ENCODE results near the gene COX7A1. TPM values are rescaled to one million over a fixed set of nuclear protein-coding genes. Genes with fewer than 3 reads are reported as not detected.
A peak's percentile ranks its signal among the peaks of the same experiment; 100 is the strongest.
"Not testable (repeated sequence)": the region's sequence is repeated elsewhere in the genome, so short reads cannot be mapped to it uniquely, and the experiment has no call there.

COX7A1 gene
- total RNA-seq, 1 experiment from 2014 or later: not detected

GRCh38 chr19:36152019-36152351 lies 262 bp downstream of the COX7A1 start:
- peak overlapping the region; percentile 33; the same call in 1 of the 2 replicates for H3K4me3 ChIP-seq (ENCODE audit: insufficient read depth, low read depth, low read length)
- H3K27me3 ChIP-seq (ENCODE audit: control insufficient read depth, insufficient read depth, low read length): no peaks in the 10 kb centered on the region
- peak; percentile 56 for DNase-seq
- peaks cover 7% of the 10 kb centered on the region for H3K36me3 ChIP-seq (replicated peaks; ENCODE audit: control insufficient read depth, insufficient read depth, low read length)

DNA sequence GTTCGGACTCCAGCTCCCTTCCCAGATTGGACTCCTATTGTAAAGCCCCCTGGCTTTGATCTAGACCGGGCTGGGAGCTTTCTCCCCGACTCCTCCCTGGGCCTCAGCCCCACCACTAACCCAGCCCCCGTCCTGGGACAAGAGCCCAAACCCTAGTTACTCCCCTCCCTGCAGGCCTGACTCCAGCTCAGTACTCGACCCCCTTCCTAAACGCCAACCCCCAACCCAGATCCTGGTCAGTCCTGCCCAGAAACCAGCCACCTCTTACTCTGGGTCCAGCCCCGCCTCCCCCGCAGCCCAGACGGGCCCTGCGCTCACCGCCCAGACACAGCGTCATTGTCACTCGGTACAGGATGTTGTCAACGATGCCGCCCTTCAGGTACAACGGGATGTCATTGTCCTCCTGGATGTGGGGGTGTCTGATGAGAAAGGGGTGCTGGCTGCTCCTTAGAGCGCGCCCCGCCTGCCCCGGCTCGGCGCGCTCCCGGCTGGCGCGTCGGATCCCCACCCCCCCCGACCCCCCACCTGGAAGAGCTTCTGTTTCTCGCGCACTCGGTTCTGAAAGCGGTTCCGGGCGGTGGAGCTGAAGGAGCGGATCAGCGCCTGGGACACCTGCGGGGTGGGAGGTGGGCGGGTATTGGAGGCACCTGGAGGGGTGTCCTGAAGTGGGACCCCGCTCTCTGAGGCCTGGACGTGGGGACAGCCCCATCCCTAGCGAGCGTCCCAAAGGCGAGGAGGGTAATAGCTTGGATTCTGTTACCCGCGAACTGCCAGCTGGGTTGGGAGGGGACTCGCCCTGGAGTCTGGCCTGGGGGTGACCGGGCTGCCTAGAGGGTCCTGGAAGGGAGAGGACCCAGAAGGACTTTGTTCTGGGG lies 866 bp downstream of the COX7A1 start:
- Histone ChIP-seq H3K36me3 (replicated peaks; ENCODE audit: control insufficient read depth, insufficient read depth, low read length) (peaks cover 10% of the 10 kb centered on the region), H3K27me3 (ENCODE audit: control insufficient read depth, insufficient read depth, low read length) (no peaks in the 10 kb centered on the region), H3K4me3 (ENCODE audit: insufficient read depth, low read depth, low read length) (peak overlapping the region; percentile 33; the same call in 1 of the 2 replicates)
- DNase-seq: peak; percentile 62

GRCh38 chr19:36150586-36150985 lies 1.7 kb downstream of the COX7A1 start:
- peak; percentile 36 for DNase-seq
- H3K36me3 ChIP-seq (replicated peaks; ENCODE audit: control insufficient read depth, insufficient read depth, low read length): peaks cover 17% of the 10 kb centered on the region
- H3K27me3 ChIP-seq (ENCODE audit: control insufficient read depth, insufficient read depth, low read length): no peaks in the 10 kb centered on the region
- H3K4me3 ChIP-seq (ENCODE audit: insufficient read depth, low read depth, low read length): no peak overlapping the region

DNA sequence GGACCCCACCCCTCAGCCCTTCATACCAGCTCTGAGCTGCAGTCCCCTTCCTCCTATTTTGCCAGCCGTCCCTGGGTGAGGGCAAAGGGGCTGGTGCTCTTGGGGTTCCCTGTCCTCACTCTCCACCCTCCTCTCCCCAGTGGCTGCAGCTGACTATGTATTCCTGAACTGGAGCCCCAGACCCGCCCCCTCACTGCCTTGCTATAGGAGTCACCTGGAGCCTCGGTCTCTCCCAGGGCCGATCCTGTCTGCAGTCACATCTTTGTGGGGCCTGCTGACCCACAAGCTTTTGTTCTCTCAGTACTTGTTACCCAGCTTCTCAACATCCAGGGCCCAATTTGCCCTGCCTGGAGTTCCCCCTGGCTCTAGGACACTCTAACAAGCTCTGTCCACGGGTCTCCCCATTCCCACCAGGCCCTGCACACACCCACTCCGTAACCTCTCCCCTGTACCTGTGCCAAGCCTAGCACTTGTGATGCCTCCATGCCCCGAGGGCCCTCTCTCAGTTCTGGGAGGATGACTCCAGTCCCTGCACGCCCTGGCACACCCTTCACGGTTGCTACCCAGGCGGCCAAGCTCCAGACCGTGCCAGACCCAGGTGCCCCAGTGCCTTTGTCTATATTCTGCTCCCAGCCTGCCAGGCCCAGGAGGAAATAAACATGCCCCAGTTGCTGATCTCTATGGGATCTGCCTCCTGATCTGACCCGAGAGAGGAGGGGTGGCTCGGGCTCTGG lies 2.4 kb downstream of the COX7A1 start:
- Histone ChIP-seq H3K36me3 (replicated peaks; ENCODE audit: control insufficient read depth, insufficient read depth, low read length) (peaks cover 20% of the 10 kb centered on the region), H3K4me3 (ENCODE audit: insufficient read depth, low read depth, low read length) (no peak overlapping the region), H3K27me3 (ENCODE audit: control insufficient read depth, insufficient read depth, low read length) (no peaks in the 10 kb centered on the region)
- no peak for DNase-seq

- H3K4me3 ChIP-seq (ENCODE audit: insufficient read depth, low read depth, low read length): no peak overlapping the region
- no peak for DNase-seq
- H3K27me3 ChIP-seq (ENCODE audit: control insufficient read depth, insufficient read depth, low read length): no peaks in the 10 kb centered on the region
- H3K36me3 ChIP-seq (replicated peaks; ENCODE audit: control insufficient read depth, insufficient read depth, low read length): peaks cover 33% of the 10 kb centered on the region
These were observed 7.6 kb downstream of the COX7A1 start for GRCh38 chr19:36144624-36145023.

DNA sequence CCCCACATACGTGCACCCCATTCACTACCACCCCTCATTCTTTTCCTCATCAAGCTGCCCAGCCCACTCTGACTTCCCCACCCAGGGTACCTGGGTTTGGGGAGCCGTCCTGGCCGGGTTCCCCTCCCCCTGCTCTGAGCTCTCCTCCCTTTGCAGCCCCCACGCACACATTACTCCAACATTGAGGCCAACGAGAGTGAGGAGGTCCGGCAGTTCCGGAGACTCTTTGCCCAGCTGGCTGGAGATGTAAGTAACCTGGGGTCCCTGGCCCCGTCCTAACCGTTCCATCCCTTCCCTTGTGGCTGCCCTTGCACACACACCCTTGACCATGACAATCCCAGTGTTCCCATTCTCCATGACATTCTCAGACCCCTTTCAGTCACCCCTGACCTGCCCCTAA lies 9.8 kb downstream of the COX7A1 start:
- H3K4me3 ChIP-seq (ENCODE audit: insufficient read depth, low read depth, low read length): no peak overlapping the region
- peaks cover 29% of the 10 kb centered on the region for H3K36me3 ChIP-seq (replicated peaks; ENCODE audit: control insufficient read depth, insufficient read depth, low read length)
- peak; percentile 10 for DNase-seq
- H3K27me3 ChIP-seq (ENCODE audit: control insufficient read depth, insufficient read depth, low read length): no peaks in the 10 kb centered on the region

- Histone ChIP-seq H3K4me3 (ENCODE audit: insufficient read depth, low read depth, low read length) (no peak overlapping the region), H3K27me3 (ENCODE audit: control insufficient read depth, insufficient read depth, low read length) (no peaks in the 10 kb centered on the region), H3K36me3 (replicated peaks; ENCODE audit: control insufficient read depth, insufficient read depth, low read length) (peaks cover 27% of the 10 kb centered on the region)
- peak; percentile 63 for DNase-seq
These were observed 10.2 kb downstream of the COX7A1 start for GRCh38 chr19:36142046-36142445.

- H3K36me3 ChIP-seq (replicated peaks; ENCODE audit: control insufficient read depth, insufficient read depth, low read length): peaks cover 22% of the 10 kb centered on the region
- H3K4me3 ChIP-seq (ENCODE audit: insufficient read depth, low read depth, low read length): peak overlapping the region; percentile 96
- DNase-seq: peak; percentile 98
- no peaks in the 10 kb centered on the region for H3K27me3 ChIP-seq (ENCODE audit: control insufficient read depth, insufficient read depth, low read length)
These were observed 11.0 kb downstream of the COX7A1 start for GRCh38 chr19:36141039-36141927.

- no peaks in the 10 kb centered on the region for H3K27me3 ChIP-seq (ENCODE audit: control insufficient read depth, insufficient read depth, low read length)
- peak overlapping the region; percentile 96 for H3K4me3 ChIP-seq (ENCODE audit: insufficient read depth, low read depth, low read length)
- DNase-seq: peak; percentile 93
- H3K36me3 ChIP-seq (replicated peaks; ENCODE audit: control insufficient read depth, insufficient read depth, low read length): peaks cover 14% of the 10 kb centered on the region
These were observed 11.8 kb downstream of the COX7A1 start for GRCh38 chr19:36140304-36141038.

DNA sequence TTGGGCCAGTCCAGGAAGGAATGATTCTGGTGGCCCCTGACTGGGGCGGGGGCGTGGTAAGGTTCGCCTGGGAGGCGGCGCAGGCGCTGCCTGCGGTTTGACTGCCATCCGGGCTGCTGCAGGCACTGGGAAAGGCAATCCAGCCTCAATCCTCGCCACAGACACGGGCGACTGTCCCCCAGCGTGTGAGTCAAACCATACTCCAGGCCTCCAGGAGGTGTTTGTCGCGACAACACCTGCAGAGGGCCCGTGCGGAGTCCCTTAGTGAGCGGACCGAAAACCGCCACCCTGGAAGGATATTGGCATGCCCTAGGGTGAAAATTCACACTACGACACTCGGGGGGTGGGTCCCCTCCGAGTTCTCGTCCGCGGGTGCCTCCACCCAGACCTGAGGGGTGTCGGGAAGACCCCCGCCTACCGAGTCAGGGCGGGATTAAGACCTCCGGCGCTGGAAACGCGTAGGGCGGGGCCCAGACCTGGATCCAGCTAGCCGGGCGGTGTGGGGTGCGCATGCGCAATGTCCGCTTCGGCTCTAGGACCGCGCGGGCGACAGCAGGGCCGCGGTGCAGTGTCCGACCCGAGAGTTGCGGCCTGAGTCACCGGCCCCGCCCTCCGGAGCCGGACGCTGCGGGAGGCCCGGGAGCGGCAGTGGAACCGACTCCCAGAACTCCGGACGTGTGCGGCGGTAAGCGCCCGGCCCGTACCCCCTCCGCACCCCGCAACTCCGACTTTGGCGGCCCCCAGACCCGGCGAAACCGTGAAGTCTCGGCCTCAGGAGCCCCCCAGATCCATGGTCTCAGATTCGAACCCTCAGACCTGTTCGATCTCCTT lies 12.6 kb downstream of the COX7A1 start, which contains the start of gene CAPNS1:
TSS of gene CAPNS1 (plus strand) at position 594 of the 831 bp plus-strand sequence. CDS start 946 bp downstream, outside the sequence.
- no peaks in the 10 kb centered on the region for H3K27me3 ChIP-seq (ENCODE audit: control insufficient read depth, insufficient read depth, low read length)
- peak within 1 kb of the TSS; percentile 96 for H3K4me3 ChIP-seq (ENCODE audit: insufficient read depth, low read depth, low read length)
- peak; percentile 98 for DNase-seq
- peaks cover 12% of the 10 kb centered on the region for H3K36me3 ChIP-seq (replicated peaks; ENCODE audit: control insufficient read depth, insufficient read depth, low read length)

DNA sequence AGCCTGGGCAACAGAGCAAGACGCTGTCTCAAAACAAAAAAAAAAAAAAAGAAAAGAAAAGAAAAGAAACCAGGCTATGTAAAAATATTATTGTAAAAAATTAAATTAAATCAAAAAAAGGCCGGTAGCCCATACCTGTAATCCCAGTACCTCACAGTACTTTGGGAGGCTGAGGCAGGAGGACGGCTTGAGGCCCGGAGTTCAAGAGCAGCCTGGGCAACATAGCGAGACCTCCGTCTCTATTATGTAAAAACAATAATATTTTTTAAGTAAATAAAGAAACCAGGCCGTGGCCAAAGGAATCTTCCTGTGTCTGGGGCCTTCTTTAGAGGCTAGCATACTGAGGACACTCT lies 13.2 kb downstream of the COX7A1 start:
- Histone ChIP-seq H3K36me3 (replicated peaks; ENCODE audit: control insufficient read depth, insufficient read depth, low read length) (peaks cover 8% of the 10 kb centered on the region), H3K4me3 (ENCODE audit: insufficient read depth, low read depth, low read length) (peak overlapping the region; percentile 96), H3K27me3 (ENCODE audit: control insufficient read depth, insufficient read depth, low read length) (no peaks in the 10 kb centered on the region)
- no peak for DNase-seq

- Histone ChIP-seq H3K27me3 (ENCODE audit: control insufficient read depth, insufficient read depth, low read length) (no peaks in the 10 kb centered on the region), H3K4me3 (ENCODE audit: insufficient read depth, low read depth, low read length) (no peak overlapping the region), H3K36me3 (replicated peaks; ENCODE audit: control insufficient read depth, insufficient read depth, low read length) (no peaks in the 10 kb centered on the region)
- peak; percentile 32 for DNase-seq
These were observed 15.1 kb downstream of the COX7A1 start for GRCh38 chr19:36136964-36137686.

DNA sequence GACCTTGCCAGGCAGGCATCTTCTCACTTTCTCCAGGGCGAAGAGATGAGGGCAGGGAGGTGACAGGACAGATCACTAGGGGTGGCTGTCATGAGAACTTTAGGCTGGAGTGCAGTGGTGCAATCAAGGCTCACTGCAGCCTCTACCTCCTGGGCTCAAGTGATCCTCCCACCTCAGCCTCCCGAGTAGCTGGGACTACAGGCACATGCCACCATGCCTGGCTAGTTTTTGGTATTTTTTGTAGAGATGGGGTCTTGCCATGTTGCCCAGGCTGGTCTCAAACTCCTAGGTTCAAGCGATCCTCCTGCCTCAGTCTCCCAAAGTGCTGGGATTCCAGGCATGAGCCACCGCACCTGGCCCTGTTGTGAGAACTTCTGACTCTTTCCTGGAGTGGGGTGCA lies 17.4 kb downstream of the COX7A1 start:
- H3K27me3 ChIP-seq (ENCODE audit: control insufficient read depth, insufficient read depth, low read length); DNase-seq; H3K36me3 ChIP-seq (replicated peaks; ENCODE audit: control insufficient read depth, insufficient read depth, low read length); H3K4me3 ChIP-seq (ENCODE audit: insufficient read depth, low read depth, low read length): not testable (repeated sequence)
